Measurements from ENCODE around the gene SLC25A45.

The SLC25A45 gene

DNA sequence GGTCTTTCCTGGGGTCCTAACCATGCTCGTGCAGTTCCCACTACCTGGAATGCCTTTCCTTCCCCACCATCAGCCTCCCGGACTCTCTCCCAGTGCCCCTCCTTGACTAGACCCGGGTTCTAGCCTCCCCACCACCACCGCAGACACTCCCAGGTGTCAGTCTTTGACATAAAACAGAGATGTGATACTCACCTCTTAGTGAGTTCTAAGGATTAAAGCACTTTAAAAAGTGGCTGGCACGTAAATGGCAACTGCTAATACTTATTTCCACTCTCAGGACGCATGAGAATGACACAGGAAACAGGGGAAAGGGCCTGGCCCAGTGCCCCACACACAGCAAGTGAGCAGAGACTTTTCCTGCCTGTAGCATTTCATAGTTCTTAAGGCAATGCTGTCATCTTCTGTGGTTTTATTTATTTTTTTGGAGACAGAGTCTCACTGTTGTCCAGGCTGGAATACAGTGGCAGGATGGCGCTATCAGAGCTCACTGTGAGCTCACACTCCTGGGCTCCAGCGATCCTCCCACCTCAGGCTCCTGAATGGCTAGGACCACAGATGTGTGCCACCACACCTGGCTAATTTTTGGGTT, 1.9 kb upstream of the SLC25A45 start:
- no peak for DNase-seq

DNA sequence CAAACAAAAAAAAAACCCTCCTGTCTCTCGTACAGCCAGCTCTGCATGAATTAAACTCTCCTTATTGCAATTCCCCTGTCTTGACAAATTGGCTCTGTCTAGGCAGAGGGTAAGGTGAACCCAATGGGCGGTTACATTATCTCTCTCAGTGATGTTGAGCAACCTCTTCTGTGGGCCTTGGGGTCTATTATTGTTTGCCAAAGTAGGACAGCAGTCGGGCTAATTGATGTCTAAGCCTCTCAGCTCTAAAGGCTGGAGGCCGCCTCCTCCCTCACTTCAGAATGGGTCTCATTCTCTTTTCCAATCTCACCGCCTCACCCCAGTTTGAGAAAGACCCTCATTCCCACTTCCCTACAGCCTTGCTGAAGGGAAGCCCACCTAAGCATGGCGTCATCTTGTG, 1.3 kb upstream of the SLC25A45 start:
- no peak for DNase-seq

DNA sequence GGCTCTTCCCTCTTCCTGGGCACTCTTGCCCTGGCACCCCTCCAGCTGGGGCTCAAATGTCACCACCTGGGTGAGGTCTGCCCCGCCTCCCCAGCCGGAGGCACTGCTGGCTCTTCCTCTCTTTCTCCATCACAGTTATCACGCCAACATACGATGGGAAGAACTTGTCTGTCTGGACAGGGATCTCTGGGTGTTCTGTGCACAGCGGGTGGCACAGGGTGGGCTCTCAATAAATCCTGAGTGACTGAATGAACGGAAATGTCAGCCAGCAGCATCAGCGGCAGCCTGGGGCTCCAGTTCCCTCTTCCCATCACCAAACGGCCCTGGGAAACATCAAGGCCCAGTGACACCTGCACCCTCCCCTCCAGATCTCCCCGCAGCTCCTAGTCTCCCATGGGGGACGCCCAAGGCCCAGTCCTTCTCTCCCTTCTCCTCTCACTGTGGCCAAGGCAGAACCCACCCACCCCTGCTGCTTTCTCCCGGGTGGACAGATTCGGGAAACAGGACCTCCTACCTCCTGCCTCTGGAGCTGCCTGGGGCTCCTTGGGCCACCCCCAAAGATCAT, 440 bp upstream of the SLC25A45 start:
- DNase-seq, result no peak

DNA sequence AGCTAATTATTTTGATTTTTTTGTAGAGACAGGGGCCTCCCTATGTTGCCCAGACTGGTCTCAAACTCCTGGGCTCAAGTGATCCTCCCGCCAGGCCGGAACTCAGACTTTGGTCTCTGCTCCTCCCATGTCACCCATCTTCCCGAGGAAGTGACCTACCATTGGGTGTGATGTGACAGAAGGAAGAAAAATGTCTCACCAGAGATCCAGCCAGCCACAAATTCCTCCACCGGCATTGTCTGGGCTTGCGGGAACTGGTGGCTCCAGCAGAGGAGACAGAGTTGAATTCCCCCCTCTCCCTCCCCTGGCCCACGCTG, 772 bp downstream of the SLC25A45 start:
- peak; percentile 73 for DNase-seq

DNA sequence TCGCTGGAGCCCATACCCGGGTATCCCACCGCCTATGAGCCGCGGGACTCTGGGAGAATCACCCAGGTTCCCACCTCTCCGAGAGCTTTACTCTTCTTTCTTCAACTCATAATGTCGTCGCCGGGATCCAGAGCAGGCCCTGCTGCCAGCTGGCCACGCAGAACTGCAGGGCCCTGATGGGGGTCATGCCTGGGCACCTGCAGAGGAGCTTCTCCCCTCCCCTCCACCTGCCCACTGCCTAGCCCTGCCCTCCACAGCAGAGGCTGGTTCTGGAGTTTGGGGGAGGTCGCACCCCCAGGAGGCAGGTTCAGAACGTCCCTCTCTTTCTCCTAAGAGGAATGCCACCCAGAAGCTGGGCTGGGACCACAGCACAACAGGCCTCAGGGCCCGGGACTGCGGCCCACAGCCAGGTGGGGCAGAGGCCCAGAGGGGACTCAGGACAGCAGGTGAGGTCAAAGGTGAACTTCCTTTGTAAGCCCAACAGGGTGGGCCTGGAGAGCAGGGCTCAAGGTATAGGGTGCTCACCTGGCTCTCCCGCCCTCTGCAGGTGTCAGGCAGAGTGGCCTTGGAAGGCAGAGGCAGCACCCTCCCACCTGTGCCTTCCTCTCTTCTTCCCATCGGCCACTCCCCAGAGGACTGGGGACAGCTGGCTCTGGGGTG, 1.9 kb downstream of the SLC25A45 start:
- DNase-seq, result no peak

DNA sequence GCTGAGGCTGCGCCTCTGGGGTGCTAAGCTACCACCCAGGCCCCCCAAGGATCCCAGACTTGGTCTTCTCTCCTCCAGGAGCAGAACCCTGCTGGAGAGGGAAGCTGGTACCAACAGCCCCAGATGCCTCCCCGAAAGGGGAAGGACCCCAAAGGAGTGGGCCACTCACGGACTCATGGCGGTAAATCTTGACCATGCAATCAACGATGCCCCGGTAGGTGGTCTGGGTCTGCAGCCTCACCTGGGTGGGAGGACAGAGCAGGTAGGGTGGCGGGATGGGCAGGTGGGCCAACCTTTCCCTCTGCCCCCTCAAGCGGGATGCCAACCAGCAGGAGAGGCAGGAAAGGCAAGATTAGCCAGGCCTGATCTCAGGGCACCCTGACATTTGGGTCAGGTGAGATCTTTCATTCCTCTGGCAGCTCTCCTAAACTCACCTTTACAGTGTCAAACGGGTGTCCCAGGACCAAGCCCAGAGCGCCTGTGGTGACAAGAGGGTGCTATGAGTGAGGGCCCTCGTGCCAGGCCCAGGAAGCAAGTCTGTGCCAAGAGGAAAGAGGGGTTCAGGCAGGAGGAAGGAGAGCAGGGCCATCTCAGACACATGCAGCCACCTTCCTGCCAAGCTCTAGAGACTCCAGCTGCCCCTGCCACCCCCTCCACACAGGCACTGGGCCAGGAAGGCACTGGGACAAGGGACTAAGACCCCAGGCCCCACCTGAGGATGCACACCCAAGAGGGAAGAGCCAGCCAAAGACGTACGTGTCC, 2.6 kb downstream of the SLC25A45 start:
- no peak for DNase-seq

DNA sequence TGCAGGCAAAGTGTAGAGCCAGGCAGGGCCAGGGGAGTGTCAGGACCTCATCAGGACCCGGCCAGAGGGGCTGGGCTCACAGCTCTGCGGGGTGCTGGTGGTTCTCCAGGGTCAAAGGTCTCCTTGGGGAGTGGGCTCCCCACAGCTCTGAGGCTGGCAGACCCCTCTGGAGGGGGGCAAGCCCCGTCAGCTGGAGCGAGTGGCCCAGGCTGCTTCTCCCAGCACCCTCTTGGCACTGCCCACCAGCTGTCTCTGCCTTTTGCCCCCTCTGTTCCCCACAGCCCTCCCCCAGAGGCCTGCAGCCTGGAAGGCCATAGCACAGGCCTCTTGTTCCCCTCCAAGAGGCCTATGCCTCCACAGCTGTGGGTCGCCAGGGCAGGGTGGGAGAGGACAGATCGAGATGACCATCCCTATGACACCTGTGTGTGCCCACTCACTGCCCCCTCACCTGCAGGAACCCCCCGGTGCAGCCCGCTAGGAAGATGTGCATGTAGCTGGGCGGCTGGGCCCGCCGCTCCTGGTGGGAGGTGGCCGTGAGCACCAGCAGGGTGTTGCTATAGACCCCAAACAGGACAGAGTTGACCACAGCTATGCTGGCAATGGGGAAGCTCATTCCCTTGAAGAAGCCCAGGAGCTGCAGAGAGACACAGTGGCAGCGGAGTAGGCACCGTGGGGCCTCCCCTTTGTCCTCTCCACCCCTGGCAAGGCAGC, 3.4 kb downstream of the SLC25A45 start:
- DNase-seq, result no peak

DNA sequence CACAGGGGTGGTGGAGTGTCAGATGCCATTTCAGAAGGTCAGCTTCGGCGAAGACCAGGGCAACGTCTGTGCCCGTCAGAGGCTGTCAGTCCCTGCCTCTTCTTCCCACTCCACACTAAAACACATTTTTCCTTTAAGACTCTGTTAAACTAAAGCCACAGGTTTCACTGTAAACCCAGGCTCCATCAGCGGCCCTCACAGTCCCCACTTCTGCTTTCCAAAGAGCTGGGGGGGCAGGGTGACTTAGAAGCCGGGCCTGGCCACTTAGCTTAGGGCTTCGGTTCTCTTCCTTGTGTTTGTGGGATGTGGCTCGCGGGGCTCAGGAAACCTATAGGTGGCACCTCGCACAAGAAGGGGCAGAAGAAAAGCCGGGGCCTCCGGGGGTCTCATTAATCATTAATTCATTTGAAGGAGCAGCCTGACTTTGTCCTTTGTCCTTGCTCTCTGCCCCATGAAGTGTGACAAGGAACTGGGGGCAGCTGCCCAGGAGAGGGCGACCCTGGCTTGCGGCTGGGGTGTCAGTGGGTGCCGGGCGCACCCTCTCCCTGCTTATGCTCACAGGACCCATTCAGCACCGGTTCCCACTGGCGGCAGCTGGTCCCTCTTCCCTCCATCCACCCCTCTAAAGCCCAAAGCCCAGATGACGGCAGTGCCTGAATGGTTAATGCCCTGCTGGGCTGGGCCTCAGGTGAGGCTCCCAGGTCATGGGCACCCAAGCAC, 4.1 kb downstream of the SLC25A45 start:
- no peak for DNase-seq

DNA sequence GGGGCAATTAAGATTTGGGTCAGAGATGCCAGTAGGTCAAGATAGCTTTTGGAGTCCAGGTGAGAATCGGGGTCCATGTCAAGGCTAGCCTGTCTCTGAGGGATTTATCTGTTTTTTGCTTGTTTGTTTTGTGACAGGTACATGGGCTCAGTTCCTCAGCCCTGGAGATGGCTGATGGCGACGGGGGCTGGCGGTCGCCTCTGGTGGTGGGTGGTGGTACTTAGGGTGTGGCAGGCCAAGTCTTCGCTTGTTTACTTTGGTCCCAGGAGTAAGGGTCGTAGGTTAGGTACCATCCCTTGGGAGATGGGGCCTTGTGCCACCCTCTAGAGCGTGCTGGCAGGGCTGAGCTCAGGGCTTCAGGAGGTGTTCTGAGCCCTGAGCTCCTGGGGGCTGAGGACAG, 4.7 kb downstream of the SLC25A45 start:
- no peak for DNase-seq

DNA sequence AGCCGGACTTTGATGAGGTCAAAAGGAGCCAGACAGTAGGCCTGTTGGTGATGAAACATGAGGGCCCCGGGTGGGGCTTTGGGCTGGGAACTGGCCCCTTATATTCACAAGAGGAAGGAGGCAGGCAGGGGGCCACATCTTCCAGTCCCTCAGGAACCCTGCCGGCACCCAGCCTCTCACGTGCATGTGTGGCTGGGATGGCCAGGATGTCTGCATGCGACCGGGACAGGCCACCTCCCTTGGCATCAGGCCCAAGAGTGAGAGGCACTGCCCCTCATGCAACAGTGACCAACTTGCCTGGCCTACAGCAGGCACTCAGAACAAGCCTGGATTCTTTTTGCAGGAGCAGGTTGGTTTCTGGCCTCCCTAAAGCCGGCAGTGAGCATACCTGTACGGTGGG, 5.4 kb downstream of the SLC25A45 start:
- no peak for DNase-seq

DNA sequence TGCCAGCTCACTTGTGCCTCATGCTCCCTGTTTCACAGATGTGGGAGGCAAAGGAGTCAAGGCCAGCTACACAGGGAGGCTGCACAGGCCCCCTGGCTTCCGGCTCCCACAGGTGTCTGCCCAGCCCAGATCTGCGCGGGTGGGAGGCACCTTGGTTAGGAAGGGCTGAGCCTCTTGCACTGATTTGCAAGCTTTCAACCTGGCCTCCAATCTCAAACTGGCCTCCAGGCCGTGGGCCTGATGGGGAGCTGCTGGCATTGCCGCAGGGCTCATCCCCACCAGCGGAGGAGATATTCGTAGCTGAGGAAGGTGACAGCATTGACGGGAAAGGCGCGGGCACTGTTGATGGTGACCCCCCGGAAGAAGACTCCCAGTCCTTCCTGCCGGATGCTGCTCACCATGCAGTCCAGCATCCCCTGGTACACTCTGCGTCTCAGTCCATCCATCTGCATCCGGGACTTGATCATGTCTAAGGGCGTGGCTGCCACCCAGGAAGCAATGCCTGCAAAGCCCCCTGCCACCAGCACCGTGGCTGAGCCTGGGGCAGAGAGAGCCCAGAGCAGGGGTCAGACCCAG, 6.2 kb downstream of the SLC25A45 start:
- no peak for DNase-seq

DNA sequence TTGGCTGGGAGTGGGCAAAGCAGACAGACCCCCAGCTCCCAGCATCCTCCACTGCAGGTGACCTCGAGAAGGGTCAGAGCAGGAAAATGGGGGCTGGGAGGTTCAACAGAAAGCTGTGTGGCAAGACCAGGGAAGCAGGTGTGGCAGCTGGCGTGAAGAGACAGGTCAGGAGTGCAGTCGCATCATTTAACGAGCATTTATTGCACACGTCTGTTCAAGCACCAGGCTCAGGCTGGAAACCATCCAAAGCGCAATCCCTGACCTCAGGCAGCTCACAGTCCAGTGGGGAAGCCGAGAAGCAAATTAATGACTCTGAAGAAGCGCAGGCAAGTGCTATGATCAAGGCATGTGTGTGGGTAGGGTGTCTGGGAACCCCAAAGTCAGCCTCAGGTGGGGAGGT, 7.4 kb downstream of the SLC25A45 start:
- DNase-seq, result no peak

DNA sequence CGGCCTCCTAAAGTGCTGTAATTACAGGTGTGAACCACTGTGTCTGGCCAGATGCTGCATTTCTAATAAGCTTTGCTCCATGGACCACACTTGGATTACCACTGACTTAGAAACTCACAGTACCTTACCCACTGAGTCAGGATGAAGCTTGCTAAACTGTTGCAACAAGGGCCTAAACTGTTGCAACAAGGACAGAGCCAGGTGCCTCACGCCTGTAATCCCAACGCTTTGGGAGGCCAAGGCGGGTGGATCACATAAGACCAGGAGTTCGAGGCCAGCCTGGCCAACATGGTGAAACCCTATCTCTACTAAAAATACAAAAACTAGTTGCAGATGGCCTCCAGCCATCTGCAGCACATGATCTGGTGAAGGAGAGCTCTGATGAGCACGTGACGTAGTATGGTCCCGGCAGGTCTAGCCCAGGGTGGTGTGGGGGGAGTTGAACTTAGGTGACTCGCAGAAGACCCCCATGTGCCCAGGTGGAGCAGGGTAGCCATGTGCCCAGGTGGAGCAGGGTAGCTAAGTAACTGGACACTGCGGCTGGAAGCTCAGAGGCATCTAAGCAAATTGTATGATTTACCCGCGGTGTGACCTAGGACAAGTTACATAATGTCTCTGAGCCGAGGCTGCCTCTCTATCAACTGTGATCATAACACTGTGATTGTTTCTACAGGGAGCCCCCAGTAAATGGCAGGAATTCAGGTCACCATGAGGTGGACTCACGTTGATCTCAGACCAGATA, 8.4 kb downstream of the SLC25A45 start:
- no peak for DNase-seq

DNA sequence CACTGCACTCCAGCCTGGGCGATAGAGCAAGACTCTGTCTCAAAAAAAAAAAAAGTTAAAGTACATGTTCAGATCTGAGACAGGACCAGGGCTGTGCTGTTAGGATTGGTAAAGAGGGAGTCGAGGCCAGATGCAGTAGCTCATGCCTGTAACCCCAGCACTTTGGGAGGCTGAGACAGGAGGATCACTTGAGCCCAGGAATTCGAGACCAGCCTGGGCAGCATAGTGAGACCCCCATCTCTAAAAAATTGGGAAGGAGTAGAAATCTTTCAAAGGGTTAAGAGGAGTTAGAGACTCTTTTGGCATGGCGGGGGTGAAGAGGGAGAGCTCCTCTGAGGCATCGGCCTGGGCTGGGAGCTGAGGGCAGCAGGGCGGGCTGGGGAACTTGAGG, 11.8 kb downstream of the SLC25A45 start:
- DNase-seq, result no peak

DNA sequence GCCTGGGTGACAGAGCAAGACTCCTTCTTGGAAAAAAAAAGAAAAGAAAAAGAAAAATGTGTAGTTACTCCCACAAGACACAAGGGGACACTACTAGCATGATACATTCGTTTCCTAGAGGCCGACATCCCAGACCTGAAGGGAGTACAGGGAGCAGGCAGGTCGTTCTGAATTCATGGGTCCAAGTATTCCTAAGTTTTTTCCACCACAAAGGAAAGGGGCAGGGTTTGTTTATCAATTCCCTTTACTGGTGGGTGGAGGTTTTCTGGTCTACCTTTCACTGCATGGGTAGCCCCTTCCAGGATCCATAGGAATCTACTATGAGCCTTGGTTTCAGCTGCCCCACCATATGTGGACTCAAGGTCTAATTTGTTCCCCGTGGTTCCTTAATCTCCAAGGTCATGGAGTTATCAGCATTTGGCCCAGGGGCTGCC, 16.1 kb downstream of the SLC25A45 start:
- peak; percentile 39 for DNase-seq

DNA sequence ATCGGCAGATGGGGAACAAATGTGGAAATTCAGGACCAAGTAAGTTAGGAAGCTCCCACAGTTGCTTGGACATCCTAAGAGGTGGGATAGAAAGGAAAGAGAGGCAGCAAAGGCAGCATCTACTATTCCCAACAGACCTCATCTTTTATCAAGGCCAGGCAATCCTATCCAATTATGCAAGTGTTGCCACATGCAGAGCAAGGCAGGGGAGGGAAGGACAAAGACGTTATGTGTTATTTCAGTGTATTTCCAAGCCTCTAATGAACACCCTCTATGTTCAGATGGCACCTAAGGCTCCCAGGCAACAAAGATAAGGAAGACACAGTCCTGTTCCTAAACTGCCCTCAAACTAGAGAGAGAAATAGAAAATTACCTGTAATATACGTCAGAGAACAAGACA, 18.7 kb downstream of the SLC25A45 start:
- no peak for DNase-seq

DNA sequence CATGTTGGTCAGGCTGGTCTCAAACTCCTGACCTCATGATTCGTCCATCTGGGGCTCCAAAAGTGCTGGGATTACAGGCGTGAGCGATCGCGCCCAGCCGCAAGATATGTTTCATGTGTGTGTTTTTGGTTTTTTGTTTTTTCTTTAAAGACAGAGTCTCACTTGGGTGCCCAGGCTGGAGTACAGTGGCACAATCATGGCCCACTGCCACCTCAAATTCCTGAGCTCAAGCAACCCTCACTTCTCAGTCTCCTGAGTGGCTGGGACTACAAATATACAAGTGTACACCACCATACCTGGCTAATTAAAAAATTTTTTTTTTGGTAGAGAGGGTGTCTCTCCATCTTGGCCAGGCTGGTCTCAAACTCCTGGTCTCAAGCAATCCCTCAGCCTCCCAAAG, 19.5 kb downstream of the SLC25A45 start:
- DNase-seq, result no peak

DNA sequence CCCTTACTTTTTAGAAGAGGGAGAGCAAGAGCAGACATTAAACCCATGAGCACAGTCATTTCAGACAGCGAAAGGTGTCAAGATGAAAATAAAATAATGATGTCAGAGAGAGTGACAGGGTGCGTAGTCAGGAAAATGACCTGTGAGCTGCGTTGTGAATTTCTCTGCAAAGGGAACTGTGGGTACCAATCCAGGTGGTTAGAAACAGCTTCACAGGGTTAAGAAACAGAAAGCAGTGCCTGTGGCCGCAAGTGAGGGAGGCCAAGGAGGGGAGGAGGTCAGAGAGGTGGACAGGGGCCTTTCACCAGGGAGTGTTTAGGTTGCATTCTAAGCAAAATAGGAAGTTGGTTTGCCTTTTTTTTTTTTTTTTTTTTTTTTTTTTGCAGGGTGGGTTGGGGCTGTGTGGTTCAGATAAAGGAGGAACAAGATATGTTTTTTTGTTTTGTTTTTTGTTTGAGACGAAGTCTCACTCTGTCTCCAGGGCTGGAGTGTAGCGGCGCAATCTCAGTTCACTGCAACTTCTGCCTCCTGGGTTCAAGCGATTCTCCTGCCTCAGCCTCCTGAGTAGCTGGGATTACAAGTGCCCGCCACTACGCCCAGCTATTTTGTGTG, 20.0 kb downstream of the SLC25A45 start:
- no peak for DNase-seq

DNA sequence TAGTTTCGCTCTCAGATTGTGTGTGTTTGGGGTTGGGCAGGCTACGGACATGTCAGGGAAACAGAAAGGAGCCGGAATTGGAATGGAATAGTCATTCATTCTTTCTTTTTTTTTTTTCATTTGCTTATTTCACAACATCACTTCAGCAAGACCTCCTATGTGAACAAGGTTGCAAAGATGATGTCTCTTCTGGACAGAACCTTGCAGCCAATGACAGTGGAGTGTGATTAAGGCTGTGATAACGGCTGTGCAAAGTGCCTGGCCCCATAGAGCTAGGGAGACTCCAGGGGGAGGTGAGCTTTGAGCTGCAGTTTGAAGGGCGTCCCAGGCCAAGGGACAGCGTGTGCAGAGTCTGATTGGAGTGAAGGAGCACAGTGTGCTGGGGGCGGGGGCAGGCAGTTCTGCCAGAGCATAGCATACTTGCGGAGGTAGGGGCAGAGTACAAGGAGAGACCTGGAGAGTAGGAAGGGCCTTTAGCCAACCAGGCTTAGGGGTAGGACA, 24.5 kb downstream of the SLC25A45 start:
- DNase-seq, result no peak

DNA sequence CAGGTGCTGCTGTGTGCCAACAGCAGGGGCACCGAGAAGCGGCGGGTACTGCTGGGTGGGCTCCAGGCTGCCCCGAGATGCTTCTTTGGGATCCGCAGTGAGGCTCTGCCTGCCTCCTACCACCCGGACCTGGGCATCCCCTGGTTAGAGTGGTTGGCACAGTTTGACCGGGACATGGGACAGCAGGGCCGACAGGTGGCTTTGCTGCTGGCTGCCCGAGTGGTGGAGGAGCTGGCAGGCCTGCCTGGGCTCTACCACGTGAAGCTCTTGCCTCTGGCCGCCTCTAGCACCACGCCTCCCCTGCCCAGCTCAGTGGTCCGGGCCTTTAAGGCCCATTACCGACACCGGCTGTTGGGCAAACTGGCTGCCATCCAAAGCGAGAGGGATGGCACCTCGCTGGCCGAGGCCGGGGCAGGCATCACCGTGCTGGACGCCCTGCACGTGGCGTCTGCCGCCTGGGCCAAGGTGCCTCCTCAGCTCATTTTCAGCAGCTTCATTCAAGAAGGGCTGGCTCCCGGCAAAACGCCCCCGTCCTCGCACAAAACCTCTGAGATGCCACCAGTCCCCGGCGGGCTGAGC, 26.0 kb downstream of the SLC25A45 start:
- DNase-seq, result no peak
